H9 (cell line): ENCODE results near the gene GSC2. TPM values are rescaled to one million over a fixed set of nuclear protein-coding genes. Genes with fewer than 3 reads are reported as not detected.
A peak's percentile ranks its signal among the peaks of the same experiment; 100 is the strongest.

Experiments
- DNase-seq: peaks from one replicate; pipeline ENCODE4 v3.0.0-alpha.2; 2017
- H2AFZ ChIP-seq: one replicate; pipeline ENCODE4 v1.6.1; 2013; ENCODE audit warnings: mild to moderate bottlenecking, low read length, control low read depth, moderate library complexity
- H2AK5ac ChIP-seq: 2 replicates; pipeline ENCODE4 v1.6.1; 2013; ENCODE audit warnings: low read length, control low read depth, mixed read lengths; ENCODE audit not compliant: insufficient read length
- H2BK120ac ChIP-seq: one replicate; pipeline ENCODE4 v1.6.1; 2013; ENCODE audit warnings: low read depth, mild to moderate bottlenecking, low read length, control low read depth, inconsistent platforms; ENCODE audit not compliant: poor library complexity, severe bottlenecking
- H2BK12ac ChIP-seq: 2 replicates; pipeline ENCODE4 v1.6.1; 2013; ENCODE audit warnings: low read length, control low read depth, mixed read lengths, low read depth; ENCODE audit not compliant: insufficient read length
- H2BK15ac ChIP-seq: 2 replicates; pipeline ENCODE4 v1.6.1; 2013; ENCODE audit warnings: low read depth, low read length, control low read depth
- H2BK20ac ChIP-seq: one replicate; pipeline ENCODE4 v1.6.1; 2013; ENCODE audit warnings: low read depth, mild to moderate bottlenecking, low read length, control low read depth, inconsistent platforms; ENCODE audit not compliant: poor library complexity, severe bottlenecking
- H2BK5ac ChIP-seq: 2 replicates; pipeline ENCODE4 v1.6.1; 2013; ENCODE audit warnings: low read length, control low read depth, mixed read lengths; ENCODE audit not compliant: insufficient read length
- H3K14ac ChIP-seq: 2 replicates; pipeline ENCODE4 v1.6.1; 2013; ENCODE audit warnings: low read length, control low read depth; ENCODE audit not compliant: insufficient read depth
- H3K18ac ChIP-seq: 2 replicates; pipeline ENCODE4 v1.6.1; 2013; ENCODE audit warnings: low read depth, mild to moderate bottlenecking, mixed read lengths, low read length, control low read depth; ENCODE audit not compliant: insufficient read length
- H3K23ac ChIP-seq: 2 replicates; pipeline ENCODE4 v1.6.1; 2013; ENCODE audit warnings: low read length, control low read depth, mixed read lengths, low read depth; ENCODE audit not compliant: insufficient read length
- H3K23me2 ChIP-seq: 2 replicates; pipeline ENCODE4 v1.6.1; 2013; ENCODE audit warnings: low read depth, mild to moderate bottlenecking, mixed read lengths, low read length, control low read depth; ENCODE audit not compliant: insufficient read length, poor library complexity, severe bottlenecking
- H3K27ac ChIP-seq: 2 replicates; pipeline ENCODE4 v1.5.1; 2013; ENCODE audit warnings: low read length, control low read depth, mixed read lengths, low read depth; ENCODE audit not compliant: insufficient read length
- H3K27me3 ChIP-seq: 2 replicates; pipeline ENCODE4 v1.6.1; 2013; ENCODE audit warnings: low read length, control low read depth, inconsistent platforms; ENCODE audit not compliant: insufficient read depth
- H3K4ac ChIP-seq: 2 replicates; pipeline ENCODE4 v1.6.1; 2013; ENCODE audit warnings: low read depth, mild to moderate bottlenecking, control low read depth, inconsistent platforms, low read length, moderate library complexity
- H3K4me1 ChIP-seq: 2 replicates; pipeline ENCODE4 v1.6.1; 2013; ENCODE audit warnings: low read length, control low read depth, inconsistent platforms; ENCODE audit not compliant: insufficient read depth
- H3K4me2 ChIP-seq: 2 replicates; pipeline ENCODE4 v1.6.1; 2013; ENCODE audit warnings: low read length, control low read depth, mixed read lengths; ENCODE audit not compliant: insufficient read length, insufficient read depth
- H3K56ac ChIP-seq: 2 replicates; pipeline ENCODE4 v1.6.1; 2013; ENCODE audit warnings: low read depth, mild to moderate bottlenecking, mixed read lengths, low read length, control low read depth; ENCODE audit not compliant: insufficient read length
- H3K79me1 ChIP-seq: 2 replicates; pipeline ENCODE4 v1.6.1; 2013; ENCODE audit warnings: low read depth, mild to moderate bottlenecking, moderate library complexity, low read length, control low read depth, inconsistent platforms; ENCODE audit not compliant: insufficient read depth, poor library complexity, severe bottlenecking
- H3K79me2 ChIP-seq: 2 replicates; pipeline ENCODE4 v1.6.1; 2013; ENCODE audit warnings: low read length, control low read depth, inconsistent platforms; ENCODE audit not compliant: insufficient read depth
- H3K9ac ChIP-seq: 2 replicates; pipeline ENCODE4 v1.6.1; 2013; ENCODE audit warnings: low read length, control low read depth, mixed read lengths; ENCODE audit not compliant: insufficient read length; ENCODE audit errors: extremely low read depth
- H3K9me3 ChIP-seq: one replicate; pipeline ENCODE4 v1.6.1; 2013; ENCODE audit warnings: low read depth, low read length, inconsistent platforms; ENCODE audit not compliant: control insufficient read depth
- H3T11ph ChIP-seq: one replicate; pipeline ENCODE4 v1.6.1; 2013; ENCODE audit warnings: mild to moderate bottlenecking, low read length, control low read depth, inconsistent platforms
- H4K20me1 ChIP-seq: one replicate; pipeline ENCODE4 v1.6.1; 2013; ENCODE audit not compliant: control insufficient read depth, insufficient read length, insufficient read depth
- H4K5ac ChIP-seq: 2 replicates; pipeline ENCODE4 v1.6.1; 2013; ENCODE audit warnings: low read depth, mild to moderate bottlenecking, mixed read lengths, low read length, control low read depth; ENCODE audit not compliant: insufficient read length
- H4K8ac ChIP-seq: replicated peaks from 2 replicates; pipeline ENCODE4 v1.6.1; 2013; ENCODE audit warnings: low read length, control low read depth, mixed read lengths, low read depth; ENCODE audit not compliant: insufficient read length
- H4K91ac ChIP-seq: 2 replicates; pipeline ENCODE4 v1.6.1; 2013; ENCODE audit warnings: low read depth, mild to moderate bottlenecking, moderate library complexity, mixed read lengths, low read length, control low read depth; ENCODE audit not compliant: insufficient read length
- H3K27ac Mint-ChIP-seq, 3 experiments: 2 replicates in 2 of 3; 3 replicates in 1 of 3; pipeline ENCODE4 v1.8.0; 2020 to 2021; ENCODE audit warnings: mixed read lengths in 3 of 3, mild to moderate bottlenecking in 1 of 3, moderate library complexity in 1 of 3
- H3K27me3 Mint-ChIP-seq: 2 replicates; pipeline ENCODE4 v1.8.0; 2021; ENCODE audit warnings: low read depth, mild to moderate bottlenecking, moderate library complexity, mixed read lengths
- H3K36me3 Mint-ChIP-seq, 3 experiments: 2 replicates in 2 of 3; 3 replicates in 1 of 3; pipeline ENCODE4 v1.8.0; 2020 to 2021; ENCODE audit warnings: low read depth in 3 of 3, mixed read lengths in 3 of 3; ENCODE audit not compliant: insufficient read depth in 1 of 3
- H3K4me1 Mint-ChIP-seq, 2 experiments: 2 replicates each; pipeline ENCODE4 v1.8.0; 2020; ENCODE audit warnings: mixed read lengths in 2 of 2
- H3K4me3 Mint-ChIP-seq, 2 experiments: 2 replicates in 1 of 2; 3 replicates in 1 of 2; pipeline ENCODE4 v1.8.0; 2020 to 2021; ENCODE audit warnings: mild to moderate bottlenecking in 2 of 2, mixed read lengths in 2 of 2, moderate library complexity in 1 of 2
- H3K9me3 Mint-ChIP-seq, 2 experiments: 2 replicates in 1 of 2; 3 replicates in 1 of 2; pipeline ENCODE4 v1.8.0; 2020; ENCODE audit warnings: mild to moderate bottlenecking in 2 of 2, mixed read lengths in 2 of 2, moderate library complexity in 1 of 2
- CTCF ChIP-seq: fragments of 200-600 bp; sonication (generic); conservative IDR thresholded peaks from 3 replicates; pipeline ENCODE4 v1.8.0; 2021; ENCODE audit warnings: antibody characterized with exemption, mild to moderate bottlenecking
- WGBS: extraction: QIAGEN DNeasy Blood & Tissue Kit; methylation state at CpG from one replicate; pipeline ENCODE4 v1.1.7; 2013; ENCODE audit warnings: missing lambda C conversion rate, low lambda C conversion rate, mixed read lengths; ENCODE audit not compliant: insufficient read length; ENCODE audit errors: extremely low coverage; 5-methylcytosine and 5-hydroxymethylcytosine counted together
- total RNA-seq: library from RNA; stranded (reverse); gene quantifications from 2 replicates; pipeline ENCODE4 v1.2.1, GENCODE V29; 2021

Gene GSC2
- total RNA-seq, 1 experiment from 2014 or later: 0.22 TPM

GRCh38 chr22:19122752-19123492, 27.2 kb downstream of the GSC2 start:
- H3K36me3 Mint-ChIP-seq: peaks cover 0 to 4% (median 3%) of the 10 kb centered on the region in 3 experiments; a peak in 3 of 7 replicates
- no peaks in the 10 kb centered on the region for H3K27me3 ChIP-seq
- peaks cover 9% of the 10 kb centered on the region for H3K23me2 ChIP-seq
- no peak overlapping the region for H3K4ac ChIP-seq
- no peaks in the 10 kb centered on the region for H3K9me3 ChIP-seq
- H3K23ac ChIP-seq: no peak overlapping the region
- no peak overlapping the region for H4K91ac ChIP-seq
- no peak overlapping the region for H2AK5ac ChIP-seq
- peaks cover 22% of the 10 kb centered on the region; the same call in 1 of the 2 replicates for H3K79me2 ChIP-seq
- peak overlapping the region; percentile 81 to 92 for H3K4me3 Mint-ChIP-seq
- H3K27me3 Mint-ChIP-seq: peaks cover 18% of the 10 kb centered on the region
- peak overlapping the region; percentile 74 to 97 (median 92); a peak in 4 of 7 replicates for H3K27ac Mint-ChIP-seq
- H3K4me1 Mint-ChIP-seq: peaks cover 20 to 23% of the 10 kb centered on the region in 2 experiments
- H3K27ac ChIP-seq: no peak overlapping the region
- no peak for DNase-seq
- H4K8ac ChIP-seq: no peak overlapping the region
- no peak for TF ChIP-seq CTCF
- no peak overlapping the region for H2BK15ac ChIP-seq
- H3K14ac ChIP-seq: peak overlapping the region; percentile 43; the same call in 1 of the 2 replicates
- peak overlapping the region; percentile 78 for H3K4me2 ChIP-seq
- H3K18ac ChIP-seq: peak overlapping the region; percentile 41
- no peaks in the 10 kb centered on the region; a peak in 3 of 5 replicates for H3K9me3 Mint-ChIP-seq
- H3T11ph ChIP-seq: no peak overlapping the region
- H3K4me1 ChIP-seq: peaks cover 3% of the 10 kb centered on the region; the same call in 1 of the 2 replicates
- no peak overlapping the region for H2BK5ac ChIP-seq
- peaks cover 9% of the 10 kb centered on the region for H3K79me1 ChIP-seq
- H3K56ac ChIP-seq: no peak overlapping the region
- peak overlapping the region; percentile 51 for H3K9ac ChIP-seq
- WGBS: no CpG with 5 or more reads among the region's 27 CpGs
- no peak overlapping the region for H2BK12ac ChIP-seq
- no peaks in the 10 kb centered on the region for H4K20me1 ChIP-seq
- no peak overlapping the region for H2AFZ ChIP-seq
- H2BK20ac ChIP-seq: no peak overlapping the region
- H2BK120ac ChIP-seq: no peak overlapping the region
- no peak overlapping the region for H4K5ac ChIP-seq
